ENCODE data around the gene ARL17A.
"Not testable (repeated sequence)": the region's sequence is repeated elsewhere in the genome, so short reads cannot be mapped to it uniquely, and the experiment has no call there.

Gene ARL17A

GRCh38 chr17:46534716-46535115 lies 44.8 kb downstream of the ARL17A start:
- not testable (repeated sequence) for DNase-seq

- DNase-seq: not testable (repeated sequence)
Measured at GRCh38 chr17:46512168-46512567, 67.3 kb downstream of the ARL17A start, which contains the start of gene LRRC37A2. Gene LRRC37A2 (plus strand): TSS chr17:46512468. CDS start chr17:46512713, 245 bp downstream.

GRCh38 chr17:46505896-46506295 lies 73.6 kb downstream of the ARL17A start:
- not testable (repeated sequence) for DNase-seq

DNA sequence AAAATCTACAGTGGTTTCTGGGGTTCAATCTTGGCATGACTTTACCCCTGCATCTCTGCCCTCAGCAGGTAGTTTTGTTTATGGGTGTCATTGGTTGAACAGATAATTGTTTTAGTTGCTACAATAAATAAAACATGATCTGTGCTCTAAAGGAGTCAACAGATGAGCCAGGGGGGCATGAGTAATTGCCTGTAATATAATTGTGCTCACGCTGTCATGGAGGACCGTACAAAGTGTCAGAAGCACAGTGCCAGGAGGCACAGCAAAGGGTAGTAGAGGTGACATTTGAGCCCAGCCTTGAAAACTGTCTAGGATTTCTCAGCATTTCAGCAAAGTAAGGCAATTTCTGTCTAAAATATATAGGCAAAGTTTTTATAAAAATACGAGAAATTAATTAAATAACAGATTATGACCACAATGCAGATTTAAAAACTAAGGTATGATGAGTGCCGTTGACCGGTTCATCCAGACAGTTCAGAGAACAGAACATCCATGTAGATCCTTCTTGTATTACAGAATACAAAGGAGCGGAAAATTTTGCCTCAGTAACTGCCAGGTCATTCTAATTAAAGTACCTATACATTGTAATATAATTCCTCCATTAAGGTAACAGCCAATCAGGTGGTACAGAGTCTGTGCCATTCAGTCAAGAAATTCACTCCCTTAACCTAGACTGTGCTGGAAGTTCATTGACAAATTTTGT lies 79.9 kb downstream of the ARL17A start:
- not testable (repeated sequence) for DNase-seq

DNA sequence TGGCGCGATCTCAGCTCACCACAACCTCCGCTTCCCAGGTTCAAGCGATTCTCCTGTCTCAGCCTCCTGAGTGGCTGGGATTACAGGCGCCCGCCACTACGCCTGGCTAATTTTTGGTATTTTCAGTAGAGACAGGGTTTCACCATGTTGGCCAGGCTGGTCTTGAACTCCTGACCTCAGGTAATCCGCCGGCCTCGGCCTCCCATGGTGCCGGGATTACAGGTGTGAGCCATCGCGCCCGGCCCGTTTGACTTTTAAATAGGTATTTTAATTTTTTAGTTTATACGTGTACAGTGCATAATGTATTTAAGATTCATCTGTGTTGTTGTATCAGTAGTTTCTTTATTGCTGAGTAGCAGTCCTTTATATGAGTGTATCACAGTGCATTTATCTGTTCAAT lies 87.5 kb downstream of the ARL17A start:
- not testable (repeated sequence) for DNase-seq

DNA sequence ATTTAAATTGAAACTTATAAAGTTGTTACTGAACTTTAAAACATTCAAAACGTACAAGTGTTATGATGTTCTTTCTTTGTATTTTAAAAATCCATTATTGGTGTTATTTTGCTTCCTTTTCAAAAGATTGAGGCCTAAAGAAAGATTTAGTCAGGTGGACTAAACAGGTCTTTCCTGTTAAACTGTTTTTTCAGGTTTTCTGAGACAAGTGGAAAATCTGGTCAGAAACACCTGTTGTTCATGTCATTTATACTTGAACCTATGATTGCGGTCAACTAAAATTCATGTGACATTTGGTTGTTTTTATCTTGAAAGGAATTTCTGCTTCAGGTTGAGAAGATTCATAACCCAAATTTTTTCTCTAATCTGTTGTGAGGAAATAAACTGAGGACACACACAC lies 98.2 kb downstream of the ARL17A start:
- DNase-seq: not testable (repeated sequence)

GRCh38 chr17:46478823-46479222 lies 100.7 kb downstream of the ARL17A start:
- not testable (repeated sequence) for DNase-seq

- DNase-seq: not testable (repeated sequence)
Measured at GRCh38 chr17:46475583-46475982, 103.9 kb downstream of the ARL17A start.

- not testable (repeated sequence) for DNase-seq
Measured at GRCh38 chr17:46474489-46474888, 105.0 kb downstream of the ARL17A start.

- DNase-seq: not testable (repeated sequence)
Measured at GRCh38 chr17:46467618-46468017, 111.9 kb downstream of the ARL17A start.

Data from NCI-H1694 treated with DMSO at 0.1 percent for 48 hours (cell line).